ENCODE results near the gene PDCL2.

- TF ChIP-seq, protein P1, sequence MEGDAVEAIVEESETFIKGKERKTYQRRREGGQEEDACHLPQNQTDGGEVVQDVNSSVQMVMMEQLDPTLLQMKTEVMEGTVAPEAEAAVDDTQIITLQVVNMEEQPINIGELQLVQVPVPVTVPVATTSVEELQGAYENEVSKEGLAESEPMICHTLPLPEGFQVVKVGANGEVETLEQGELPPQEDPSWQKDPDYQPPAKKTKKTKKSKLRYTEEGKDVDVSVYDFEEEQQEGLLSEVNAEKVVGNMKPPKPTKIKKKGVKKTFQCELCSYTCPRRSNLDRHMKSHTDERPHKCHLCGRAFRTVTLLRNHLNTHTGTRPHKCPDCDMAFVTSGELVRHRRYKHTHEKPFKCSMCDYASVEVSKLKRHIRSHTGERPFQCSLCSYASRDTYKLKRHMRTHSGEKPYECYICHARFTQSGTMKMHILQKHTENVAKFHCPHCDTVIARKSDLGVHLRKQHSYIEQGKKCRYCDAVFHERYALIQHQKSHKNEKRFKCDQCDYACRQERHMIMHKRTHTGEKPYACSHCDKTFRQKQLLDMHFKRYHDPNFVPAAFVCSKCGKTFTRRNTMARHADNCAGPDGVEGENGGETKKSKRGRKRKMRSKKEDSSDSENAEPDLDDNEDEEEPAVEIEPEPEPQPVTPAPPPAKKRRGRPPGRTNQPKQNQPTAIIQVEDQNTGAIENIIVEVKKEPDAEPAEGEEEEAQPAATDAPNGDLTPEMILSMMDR (IDR thresholded peaks at IDR 0.05) = no peak
- TF ChIP-seq POLR2A (IDR thresholded peaks at IDR 0.05) = no peak
Measured at GRCh38 chr4:55604996-55605395, 13.0 kb upstream of the PDCL2 start.

Measured in uterus (tissue), 2 donors.